CMK (cell line): ENCODE data around the gene CCNL2.

Source experiments
- DNase-seq: peaks from one replicate; pipeline ENCODE4 v3.0.0-alpha.2; 2010; ENCODE audit warnings: low read depth

CCNL2 gene

DNA sequence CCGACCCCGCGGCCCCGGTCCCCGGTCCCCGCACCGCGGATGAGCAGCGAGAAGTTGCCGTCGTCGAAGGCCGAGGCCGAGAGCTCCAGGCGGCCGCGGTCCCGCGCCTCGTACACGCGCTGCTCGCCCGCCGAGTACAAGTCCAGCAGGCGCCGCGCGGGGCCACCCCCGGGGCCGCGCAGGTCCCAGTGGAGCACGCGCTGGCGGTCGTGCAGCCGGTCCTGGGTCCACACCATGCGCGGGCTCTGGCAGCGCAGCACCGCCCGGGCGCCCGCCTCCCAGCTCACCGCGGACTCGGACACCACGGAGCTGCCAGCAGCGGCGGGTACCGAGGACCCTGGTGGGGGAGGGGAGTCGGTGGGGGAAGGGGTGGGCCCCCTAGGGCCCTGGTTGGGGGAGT is 43.7 kb downstream of the CCNL2 start:
- DNase-seq = no peak

GRCh38 chr1:1354271-1355247 is 44.6 kb downstream of the CCNL2 start:
- no peak for DNase-seq

DNA sequence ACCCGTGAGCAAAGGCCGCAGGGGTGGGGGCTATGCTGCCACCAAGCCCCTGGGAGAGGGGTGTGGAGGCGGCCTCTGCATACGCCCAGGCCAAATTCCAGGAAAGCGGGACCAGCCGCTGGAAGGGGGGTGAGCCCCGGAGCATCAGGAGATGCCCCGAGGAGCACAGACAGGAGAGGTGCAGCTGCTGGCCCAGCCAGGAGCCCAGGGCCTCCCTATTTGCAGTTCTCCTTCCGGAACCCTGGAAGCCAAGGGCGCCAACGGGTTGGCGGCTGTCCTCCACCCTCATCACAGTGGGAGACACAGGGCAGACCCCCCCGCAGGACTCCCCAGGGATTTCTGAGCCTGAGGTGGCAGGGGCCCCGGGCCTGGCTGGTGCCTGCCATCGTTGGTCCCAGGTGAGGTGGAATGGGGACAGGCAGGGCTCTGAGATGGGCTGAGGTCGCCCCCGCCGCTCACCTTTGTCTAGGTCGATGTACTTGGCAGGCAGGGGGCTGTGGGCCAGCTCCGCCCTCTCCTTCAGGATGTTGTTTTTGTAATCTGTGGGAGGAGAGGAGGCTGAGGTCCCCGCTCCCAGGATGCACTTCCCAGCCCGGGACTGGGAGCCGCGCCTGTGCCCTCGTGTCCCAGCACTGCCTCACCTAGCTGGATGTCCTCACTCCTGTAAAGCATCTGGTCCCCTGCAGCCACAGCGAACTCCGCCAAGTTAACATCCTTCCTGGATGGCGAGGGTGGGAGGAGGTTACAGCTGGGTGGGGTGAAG is 45.6 kb downstream of the CCNL2 start:
- DNase-seq = no peak

DNA sequence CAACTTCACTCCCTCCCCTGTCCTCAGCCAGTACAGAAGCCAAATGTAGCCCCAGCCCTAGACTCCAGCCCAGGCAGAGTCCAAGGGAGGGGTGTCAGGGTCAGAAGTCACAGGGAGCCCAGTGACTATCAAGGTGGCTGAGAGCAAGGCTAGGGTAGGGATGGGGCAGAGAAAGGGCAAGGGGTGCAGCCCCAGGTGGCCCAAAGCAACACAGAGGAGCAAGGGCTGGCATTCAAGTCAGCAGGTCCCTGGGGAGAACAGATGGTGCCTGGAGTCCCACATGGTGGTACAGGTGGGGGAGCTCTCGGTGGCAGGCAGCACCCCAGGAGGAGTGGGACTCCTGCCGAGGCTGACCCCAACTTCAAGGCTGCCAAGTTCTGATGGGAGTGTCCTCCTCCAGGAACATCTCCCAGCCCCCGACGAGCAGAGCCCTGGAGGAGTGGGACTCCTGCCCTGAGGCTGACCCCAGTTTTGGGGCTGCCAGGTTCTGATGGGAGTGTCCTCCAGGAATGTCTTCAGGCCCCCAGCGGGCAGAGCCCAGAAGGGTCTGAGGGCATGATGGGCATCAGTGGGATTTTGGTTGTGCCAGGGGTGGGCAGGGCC is 46.2 kb downstream of the CCNL2 start:
- no peak for DNase-seq

- no peak for DNase-seq
Observed at GRCh38 chr1:1351511-1352427, 47.4 kb downstream of the CCNL2 start.

DNA sequence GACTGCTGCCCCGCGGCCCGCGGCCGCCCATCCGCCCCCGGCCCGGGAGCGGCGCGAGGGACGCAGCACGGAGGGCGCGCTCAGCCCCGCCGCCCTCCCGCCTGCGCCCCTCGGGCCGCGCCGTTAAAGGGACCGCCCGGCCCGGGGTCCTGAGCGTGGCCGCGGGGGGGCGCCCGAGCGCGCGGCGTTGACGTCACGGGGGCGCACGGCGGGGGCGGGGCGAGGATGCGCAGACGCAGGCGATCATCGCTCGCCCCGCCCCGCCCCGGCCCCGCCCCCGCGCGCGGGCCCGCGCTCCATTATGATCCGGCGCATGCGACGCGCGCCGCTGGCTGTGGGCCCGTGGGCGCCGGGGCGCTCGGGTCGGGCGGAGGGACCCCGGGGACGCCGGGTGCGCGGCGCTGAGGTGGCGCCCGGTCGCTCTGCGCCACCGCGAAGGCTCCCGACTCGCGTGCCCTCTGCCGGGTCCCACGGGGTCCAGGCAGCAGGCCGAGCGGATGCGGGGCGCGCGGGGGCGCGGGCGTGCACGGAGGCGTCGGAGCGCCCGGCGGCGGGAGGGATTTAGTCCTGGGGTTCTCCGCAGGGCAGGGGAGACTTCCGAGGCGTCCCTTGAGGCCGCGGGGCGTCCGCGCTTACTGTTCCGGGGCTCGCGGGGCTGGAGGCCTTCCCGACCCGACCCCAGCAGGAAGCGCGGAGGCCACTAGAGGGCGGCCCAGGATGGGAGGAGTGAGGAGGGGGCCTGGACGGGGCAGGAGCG is 49.7 kb downstream of the CCNL2 start, which contains the start of gene DVL1:
DVL1 (minus strand) TSS at position 163 of the 757 bp plus-strand sequence. CDS start 353 bp downstream, outside the sequence.
- peak; percentile 66 for DNase-seq

DNA sequence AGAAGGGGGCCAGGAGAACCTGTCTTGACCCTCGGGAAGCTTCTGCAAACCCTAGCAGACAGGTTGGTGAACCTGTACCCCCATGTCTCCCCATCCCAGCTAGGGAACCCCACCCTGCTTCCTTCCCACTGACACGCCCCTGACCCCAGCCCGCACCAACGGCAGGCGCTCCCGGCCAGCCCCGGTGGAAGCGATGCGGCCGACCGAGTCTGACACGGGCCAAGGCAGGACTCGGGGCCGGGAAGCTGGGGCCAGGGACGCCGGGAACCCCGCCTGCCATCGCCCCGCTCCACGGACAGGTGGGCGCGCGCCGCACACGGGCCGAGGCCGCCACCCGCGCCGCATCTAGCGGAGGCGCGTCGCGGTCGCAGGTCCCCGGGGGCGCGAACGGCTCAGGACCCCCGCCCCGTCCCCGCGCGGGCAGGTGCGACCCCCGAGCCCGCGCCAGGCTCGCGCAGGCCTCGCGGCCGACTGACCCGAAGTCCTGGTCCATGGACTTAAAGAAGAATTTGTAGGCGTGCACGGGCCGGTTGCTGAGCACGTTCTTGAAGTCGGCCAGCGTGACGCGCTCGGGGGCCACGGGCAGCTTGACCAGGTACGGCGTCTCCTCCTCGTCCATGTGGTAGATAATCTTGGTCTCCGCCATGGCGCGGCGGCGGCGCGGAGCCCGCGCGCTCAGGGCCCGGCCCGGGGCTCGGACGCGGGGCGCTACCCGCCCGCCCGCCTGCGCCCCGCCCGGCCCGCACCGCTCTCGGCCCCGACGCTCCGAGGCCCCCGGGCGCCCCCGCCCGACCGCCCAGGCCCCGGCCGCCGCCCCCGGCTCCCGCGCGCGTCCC is 50.5 kb downstream of the CCNL2 start:
- DNase-seq = no peak

- DNase-seq = no peak
Observed at GRCh38 chr1:1347663-1348419, 51.3 kb downstream of the CCNL2 start.

DNA sequence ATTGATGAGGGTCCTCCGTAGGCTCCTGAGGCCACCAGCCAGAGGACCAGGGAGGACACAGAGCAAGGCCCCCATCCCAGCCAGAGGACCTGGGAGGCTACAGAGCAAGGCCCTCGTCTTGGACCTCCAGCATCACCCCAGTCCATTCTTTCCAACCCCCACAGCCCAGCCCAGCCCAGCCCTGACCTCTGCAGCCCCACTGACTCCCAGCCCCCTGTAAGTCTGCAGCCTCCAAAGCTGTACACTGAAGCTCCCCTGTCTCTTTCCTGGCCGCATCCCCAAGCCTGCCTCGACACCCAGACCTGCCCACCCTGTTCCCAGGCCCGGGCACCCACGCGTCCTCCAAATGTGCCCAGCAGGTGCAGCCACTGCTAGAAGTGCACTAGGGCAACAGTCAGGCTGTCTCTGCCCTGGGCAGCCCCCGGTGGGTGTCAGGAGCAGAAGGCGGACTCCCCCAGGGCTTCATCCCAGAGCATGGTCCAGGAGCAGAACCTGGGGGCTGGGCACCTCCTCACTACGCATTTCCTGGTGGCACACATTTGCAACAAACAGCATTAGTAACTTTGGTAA is 52.0 kb downstream of the CCNL2 start:
- DNase-seq = no peak

DNA sequence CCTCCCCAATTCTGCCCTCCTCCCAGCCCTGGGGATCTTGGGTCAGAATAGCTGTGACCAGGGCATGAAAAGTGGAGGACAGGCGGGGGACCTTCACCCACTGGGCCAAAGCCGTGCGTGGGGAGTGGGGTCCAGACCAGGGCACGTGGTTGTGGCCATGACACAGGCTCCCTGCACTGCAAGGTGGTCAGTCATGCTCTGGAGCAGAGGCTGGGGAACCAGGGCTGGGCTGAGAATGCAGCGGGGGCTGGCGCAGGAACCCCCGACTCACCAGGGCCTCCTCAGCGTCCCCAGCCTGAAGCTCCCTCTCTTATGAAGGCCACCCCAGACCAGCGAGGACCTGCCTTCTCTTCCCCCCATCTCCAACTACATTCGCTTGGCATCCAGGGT is 52.6 kb downstream of the CCNL2 start:
- DNase-seq = no peak

DNA sequence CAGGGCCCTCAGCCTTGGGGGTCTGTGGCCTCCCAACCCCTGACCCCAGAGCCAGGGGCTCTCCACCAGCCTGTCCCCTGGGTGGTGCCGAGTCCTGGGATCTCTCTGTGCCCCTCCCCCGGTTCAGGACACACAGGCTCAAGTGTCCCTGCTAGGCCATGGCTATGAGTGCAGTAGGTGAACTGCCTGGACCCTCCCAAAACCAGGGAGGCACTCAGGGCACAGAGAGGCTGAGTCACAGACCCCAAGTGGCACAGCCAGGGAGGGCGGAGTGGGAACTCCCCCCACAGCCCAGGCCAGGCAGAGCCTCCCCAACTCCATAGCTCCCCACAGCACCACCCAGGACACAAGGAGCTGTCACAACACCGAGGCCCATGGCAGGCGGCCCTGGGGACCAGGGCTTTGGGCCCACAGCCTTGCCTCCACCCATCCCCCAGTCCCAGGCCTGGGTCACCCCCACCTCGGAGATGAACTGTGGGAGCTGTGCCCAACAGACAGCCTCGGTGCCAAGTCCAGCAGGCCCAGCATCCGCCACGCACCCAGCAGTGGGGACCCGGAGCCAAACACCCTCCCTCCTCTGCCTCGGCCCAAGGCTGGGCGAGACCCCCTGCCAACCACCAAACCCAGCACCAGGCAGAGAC is 53.2 kb downstream of the CCNL2 start:
- DNase-seq = no peak

- DNase-seq = no peak
Observed at GRCh38 chr1:1345384-1345783, 53.8 kb downstream of the CCNL2 start.

DNA sequence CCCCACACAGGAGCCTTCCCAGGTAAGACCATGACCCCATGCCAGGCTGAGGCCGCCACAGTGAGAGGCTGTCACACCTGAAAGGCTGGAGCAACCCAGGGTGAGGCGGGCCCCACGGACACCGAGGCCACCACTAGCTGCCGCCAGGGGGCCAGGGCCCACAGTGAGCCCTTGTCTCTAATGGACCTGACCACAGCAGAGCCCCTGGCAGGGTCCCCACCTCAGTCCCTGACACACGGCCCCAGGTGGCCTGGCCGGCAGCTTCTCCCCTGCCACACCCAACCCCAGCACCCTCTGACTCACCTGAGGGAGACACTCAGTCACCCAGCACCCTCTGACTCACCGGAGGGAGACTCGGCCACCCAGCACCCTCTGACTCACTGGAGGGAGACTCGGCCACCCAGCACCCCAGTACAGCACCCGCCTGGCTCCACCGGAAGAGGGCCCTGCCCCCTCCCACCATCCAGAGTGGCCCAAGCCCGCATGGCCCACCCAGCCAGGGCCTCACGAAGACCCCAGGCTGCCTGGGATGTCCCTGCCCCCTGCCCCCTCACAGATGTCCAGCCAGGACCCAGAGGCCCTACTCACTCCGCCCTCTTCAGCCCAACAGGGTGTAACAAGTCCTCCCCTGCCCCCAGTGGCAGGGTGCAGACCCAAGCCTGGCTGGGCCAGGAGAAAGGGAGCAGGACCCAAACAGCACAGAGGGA is 54.3 kb downstream of the CCNL2 start:
- no peak for DNase-seq

DNA sequence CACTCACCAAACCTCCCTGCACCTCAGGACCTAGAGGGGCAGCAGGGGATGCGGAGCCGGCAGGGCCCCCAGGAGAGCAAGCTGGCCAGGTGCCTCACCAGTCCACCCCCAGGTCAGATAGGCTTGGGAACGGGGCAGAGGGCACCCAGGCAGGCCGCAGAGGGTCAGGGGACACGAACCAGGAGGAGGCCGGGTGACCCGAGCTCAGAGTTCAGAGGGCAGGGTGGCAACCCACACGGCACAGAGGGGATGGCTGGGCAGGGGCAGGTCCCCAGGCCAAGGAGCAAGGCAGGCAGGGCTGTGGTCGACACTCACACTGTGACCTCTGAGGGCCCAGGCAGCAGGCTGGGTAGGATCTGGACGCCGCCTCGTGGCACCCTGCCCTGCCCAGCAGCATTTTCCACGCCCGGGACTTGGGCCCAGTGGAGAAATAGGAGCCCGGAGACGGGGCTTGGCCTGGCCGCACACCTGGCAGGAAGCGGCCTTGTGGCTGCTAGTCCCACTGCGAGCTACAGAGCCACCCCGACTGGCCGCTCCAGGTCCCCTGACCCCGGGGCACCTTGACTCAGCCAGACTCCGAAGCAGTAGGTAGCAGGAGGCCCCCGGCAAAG is 55.2 kb downstream of the CCNL2 start:
- DNase-seq = no peak

GRCh38 chr1:1342584-1343115 is 56.5 kb downstream of the CCNL2 start:
- DNase-seq = no peak

- no peak for DNase-seq
Observed at GRCh38 chr1:1342061-1342562, 57.0 kb downstream of the CCNL2 start.
